WTC11 (cell line): ENCODE data around the gene SLC6A18.

ENCODE experiments used
- NR1H2 ChIP-seq: sonication (generic); formaldehyde crosslinking; IDR thresholded peaks from 2 replicates; pipeline ENCODE4 v1.9.0; 2021; ENCODE audit warnings: mild to moderate bottlenecking, moderate library complexity, missing genetic modification reagents
- ZNF317 ChIP-seq: sonication (generic); formaldehyde crosslinking; IDR thresholded peaks from 2 replicates; pipeline ENCODE4 v1.8.1; 2023; ENCODE audit warnings: low read depth, mild to moderate bottlenecking, moderate library complexity, missing genetic modification reagents, borderline replicate concordance
- TF ChIP-seq, protein P1 (sequence below): fragments of 200-600 bp; IDR thresholded peaks from 2 replicates; pipeline ENCODE4 v1.8.0; 2022; ENCODE audit warnings: antibody characterized with exemption

DNA sequence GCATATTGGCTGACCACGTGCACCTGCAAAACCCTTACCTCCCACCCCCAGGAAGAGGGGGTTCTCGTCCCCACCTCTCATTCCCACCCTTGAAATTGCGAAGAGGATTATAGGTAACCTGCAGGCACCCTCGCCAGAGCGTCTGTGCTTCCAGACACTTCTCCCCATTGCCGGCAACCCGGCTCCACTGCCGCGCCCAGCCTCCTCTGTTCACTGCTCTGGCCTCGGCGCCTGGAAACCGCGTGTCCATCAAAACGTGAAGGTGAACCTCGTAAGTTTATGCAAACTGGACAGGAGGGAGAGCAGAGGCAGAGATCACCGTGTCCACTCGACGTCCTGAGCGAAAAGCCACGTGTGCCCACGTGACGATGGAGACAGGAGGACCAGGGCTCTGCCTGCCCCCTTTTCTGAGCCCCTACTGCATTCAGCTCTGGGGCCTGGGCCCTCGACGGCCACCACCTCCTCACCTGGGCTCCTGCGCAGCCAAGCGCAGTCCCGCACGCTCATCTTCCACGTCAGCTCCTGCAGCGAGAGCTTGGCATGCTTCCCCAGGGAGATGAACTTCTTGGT, 67.8 kb downstream of the SLC6A18 start:
- TF ChIP-seq ZNF317 (CRISPR knock-in tag) (no peak), NR1H2 (no peak)
- TF ChIP-seq, protein P1, sequence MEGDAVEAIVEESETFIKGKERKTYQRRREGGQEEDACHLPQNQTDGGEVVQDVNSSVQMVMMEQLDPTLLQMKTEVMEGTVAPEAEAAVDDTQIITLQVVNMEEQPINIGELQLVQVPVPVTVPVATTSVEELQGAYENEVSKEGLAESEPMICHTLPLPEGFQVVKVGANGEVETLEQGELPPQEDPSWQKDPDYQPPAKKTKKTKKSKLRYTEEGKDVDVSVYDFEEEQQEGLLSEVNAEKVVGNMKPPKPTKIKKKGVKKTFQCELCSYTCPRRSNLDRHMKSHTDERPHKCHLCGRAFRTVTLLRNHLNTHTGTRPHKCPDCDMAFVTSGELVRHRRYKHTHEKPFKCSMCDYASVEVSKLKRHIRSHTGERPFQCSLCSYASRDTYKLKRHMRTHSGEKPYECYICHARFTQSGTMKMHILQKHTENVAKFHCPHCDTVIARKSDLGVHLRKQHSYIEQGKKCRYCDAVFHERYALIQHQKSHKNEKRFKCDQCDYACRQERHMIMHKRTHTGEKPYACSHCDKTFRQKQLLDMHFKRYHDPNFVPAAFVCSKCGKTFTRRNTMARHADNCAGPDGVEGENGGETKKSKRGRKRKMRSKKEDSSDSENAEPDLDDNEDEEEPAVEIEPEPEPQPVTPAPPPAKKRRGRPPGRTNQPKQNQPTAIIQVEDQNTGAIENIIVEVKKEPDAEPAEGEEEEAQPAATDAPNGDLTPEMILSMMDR: no peak
